ENCODE measurements around the gene ORC6.

GRCh38 chr16:46700048-46700447 lies 10.6 kb downstream of the ORC6 start:
- no peak for TF ChIP-seq EP300 (IDR thresholded peaks at IDR 0.05)
- TF ChIP-seq CTCF (IDR thresholded peaks at IDR 0.05), result no peak

All from ovary (tissue), 3 donors.